NOMO-1 (cell line): Measurements from ENCODE around the gene CCDC141.
A peak's percentile ranks its signal among the peaks of the same experiment; 100 is the strongest.

Experiments
- DNase-seq, 2 experiments: peaks; one replicate each; lab custom pipeline; 2025; ENCODE audit not compliant: unreplicated experiment in 2 of 2; lab: John Stamatoyannopoulos, UW

The CCDC141 gene

GRCh38 chr2:178836807-178837206, 213.1 kb downstream of the CCDC141 start:
- no peak for DNase-seq

GRCh38 chr2:178834086-178834485, 215.9 kb downstream of the CCDC141 start:
- DNase-seq = no peak

- no peak for DNase-seq
Observed at GRCh38 chr2:178833382-178833781, 216.6 kb downstream of the CCDC141 start.

DNA sequence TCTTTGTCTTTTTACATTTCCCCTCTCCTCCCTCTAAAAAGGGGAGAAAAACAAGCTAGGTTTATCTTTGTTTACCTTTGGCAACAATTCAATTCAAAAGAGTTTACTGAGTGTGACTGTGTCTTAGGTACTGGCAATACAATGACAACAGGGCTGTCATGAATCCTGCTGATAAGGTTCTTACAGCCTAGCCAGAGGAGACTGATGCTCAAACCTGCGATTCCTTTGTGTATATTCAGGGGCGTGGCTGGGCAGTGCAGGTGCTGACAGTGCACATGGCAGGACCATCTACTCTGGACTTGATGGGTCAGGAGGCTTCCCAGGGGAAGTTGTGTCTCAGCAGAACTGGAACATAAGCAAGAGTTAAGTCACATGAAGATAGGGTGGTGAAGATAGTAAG, 219.5 kb downstream of the CCDC141 start:
- no peak for DNase-seq

GRCh38 chr2:178829981-178830380, 220.0 kb downstream of the CCDC141 start:
- DNase-seq = no peak

DNA sequence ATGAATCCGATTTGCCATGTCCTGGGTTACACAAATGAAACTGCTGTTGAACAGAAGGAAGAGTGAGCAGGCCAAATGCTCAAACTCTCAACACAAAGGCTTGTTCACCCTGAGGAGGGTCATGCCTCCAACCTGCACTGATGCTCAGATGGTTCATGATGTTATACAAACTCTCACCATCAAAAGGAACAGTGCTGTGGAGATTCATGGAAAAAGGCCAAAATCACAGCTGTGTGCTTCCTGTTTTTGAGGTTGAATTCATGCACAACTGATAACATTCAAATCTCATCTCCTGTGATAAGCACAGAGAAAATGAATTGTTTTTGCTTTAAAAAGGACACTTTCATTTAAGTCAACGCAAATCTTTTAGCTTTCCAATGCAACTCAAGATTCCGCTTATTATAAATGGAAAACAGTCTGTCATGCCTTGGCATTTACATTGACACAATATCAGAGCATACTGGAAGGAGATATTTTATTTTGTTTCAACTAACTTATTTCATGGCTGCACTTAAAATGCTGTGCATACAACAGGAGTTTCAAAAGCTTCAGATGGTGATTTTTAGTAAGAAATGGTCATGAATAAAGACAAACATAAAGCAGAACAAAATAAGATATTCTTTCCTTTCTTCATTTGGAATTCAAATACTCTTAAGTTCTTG, 220.5 kb downstream of the CCDC141 start:
- no peak for DNase-seq

- DNase-seq = no peak
Observed at GRCh38 chr2:178828486-178828881, 221.5 kb downstream of the CCDC141 start.

- DNase-seq = no peak
Observed at GRCh38 chr2:178827739-178828485, 222.0 kb downstream of the CCDC141 start.

DNA sequence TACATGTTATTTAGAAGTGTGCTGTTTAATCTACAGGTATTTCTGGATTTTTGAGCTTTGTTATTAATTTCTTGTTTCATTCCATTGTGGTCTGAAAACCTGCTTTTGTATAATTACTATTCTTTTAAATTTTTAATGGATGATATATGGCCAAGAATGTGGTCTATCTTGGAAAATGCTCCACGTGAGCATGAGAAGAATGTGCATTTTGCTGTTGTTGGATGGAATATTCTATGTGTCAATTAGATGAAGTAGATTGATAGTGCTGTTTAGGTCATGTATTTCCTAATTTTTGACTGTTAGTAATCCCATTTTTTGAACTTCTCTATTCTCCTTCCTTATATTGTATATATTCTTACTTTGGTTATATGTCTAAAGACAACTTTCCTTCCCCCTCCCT, 222.8 kb downstream of the CCDC141 start:
- no peak for DNase-seq

DNA sequence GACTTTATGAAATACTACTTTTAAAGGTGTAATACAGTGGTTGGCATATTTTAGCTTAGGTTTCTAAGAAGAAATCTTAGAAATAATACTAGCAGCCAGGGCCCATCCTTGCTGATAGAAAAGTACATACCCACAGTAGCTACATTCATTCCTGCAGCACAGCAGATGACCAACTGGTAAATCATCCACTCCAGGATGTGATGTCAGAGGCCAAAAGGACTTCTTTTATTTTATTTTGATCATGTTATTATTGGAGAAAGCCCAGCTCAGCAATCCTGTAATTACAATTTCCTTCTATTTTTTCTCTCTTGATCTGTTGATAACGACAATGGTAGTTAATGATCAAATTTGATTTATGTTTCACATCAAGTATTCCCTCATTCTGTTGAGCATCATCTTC, 224.8 kb downstream of the CCDC141 start:
- DNase-seq = no peak

DNA sequence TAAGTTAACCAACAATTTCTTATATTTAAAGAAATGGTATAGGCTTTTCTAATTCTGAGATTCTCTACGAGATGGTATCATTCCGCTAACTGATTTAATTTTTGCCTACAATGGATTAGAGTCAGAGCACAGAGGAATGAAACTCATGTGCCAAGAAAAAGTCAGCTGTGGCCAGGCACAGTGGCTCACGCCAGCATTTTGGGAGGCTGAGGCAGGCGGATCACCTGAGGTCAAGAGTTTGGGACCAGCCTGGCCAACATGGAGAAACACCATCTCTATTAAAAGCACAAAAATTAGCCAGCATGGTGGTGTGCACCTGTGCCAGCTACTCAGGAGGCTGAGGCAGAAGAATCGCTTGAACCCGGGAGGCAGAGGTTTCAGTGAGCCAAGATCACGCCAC, 225.8 kb downstream of the CCDC141 start:
- no peak for DNase-seq

DNA sequence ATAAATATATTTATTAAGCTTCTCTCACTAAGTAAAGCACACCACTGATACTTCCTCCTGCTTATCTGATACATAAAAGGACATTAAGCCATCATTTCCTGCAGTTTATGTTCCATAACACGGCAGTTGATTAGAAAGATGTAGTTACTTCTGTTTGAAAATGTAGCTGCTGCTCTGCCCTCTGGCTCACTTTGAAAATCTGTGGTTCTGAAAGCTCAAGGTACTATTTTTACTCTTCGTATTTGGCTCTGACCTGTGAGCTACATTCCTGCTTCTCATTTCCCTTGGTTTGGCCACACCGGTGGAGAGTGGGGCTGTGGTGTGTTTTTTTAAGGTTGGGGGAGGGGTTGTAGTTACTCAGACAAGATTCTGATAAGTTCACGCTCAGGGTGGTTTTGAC, 229.9 kb downstream of the CCDC141 start:
- peak in 1 of 2 experiments; percentile 4 for DNase-seq

- DNase-seq = no peak
Observed at GRCh38 chr2:178819147-178819875, 230.6 kb downstream of the CCDC141 start.

- DNase-seq = no peak
Observed at GRCh38 chr2:178811901-178812300, 238.0 kb downstream of the CCDC141 start.

DNA sequence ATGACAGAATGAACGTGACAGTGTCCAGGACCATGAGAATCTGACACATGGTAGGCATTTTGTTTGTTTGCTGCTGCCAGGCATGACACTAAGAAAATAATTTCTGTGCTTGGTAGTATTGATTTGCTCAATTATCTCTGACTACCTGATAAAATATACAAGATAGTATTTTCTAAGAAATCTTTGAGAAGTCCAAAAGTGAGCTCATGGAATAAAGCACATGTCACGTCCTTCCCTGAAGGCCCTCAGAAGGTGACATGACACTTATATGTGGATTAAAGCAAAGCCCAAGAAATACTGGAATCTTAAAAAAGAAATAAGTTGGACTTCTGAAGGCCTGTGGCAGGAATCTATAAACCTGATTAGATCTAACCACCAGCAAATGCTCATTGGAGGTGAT, 238.9 kb downstream of the CCDC141 start:
- no peak for DNase-seq

GRCh38 chr2:178810422-178810821, 239.5 kb downstream of the CCDC141 start:
- no peak for DNase-seq

GRCh38 chr2:178807227-178808008, 242.5 kb downstream of the CCDC141 start, which contains the start of gene TTN:
TTN (minus strand) TSS chr2:178807423; CDS start chr2:178804642, 2,781 bp downstream.
- no peak for DNase-seq

DNA sequence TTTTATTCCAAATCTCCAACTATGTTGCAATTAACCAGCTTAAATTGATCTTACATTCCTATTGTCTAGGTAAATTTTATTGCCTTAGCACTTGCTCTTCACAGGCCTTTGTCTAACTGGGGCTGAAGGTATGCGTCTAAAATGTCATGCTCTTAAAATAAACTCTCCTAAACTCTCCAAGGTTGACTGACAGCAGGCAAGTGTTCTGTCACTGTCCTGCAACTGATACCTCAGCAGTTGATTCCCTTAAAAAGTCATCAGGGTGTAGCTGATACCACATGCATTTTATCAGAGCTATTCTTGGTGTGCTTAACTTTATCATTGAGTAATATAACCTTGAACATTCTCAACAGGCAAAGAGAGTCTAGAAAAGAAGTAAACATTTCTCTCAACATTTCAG, 243.4 kb downstream of the CCDC141 start:
- no peak for DNase-seq

DNA sequence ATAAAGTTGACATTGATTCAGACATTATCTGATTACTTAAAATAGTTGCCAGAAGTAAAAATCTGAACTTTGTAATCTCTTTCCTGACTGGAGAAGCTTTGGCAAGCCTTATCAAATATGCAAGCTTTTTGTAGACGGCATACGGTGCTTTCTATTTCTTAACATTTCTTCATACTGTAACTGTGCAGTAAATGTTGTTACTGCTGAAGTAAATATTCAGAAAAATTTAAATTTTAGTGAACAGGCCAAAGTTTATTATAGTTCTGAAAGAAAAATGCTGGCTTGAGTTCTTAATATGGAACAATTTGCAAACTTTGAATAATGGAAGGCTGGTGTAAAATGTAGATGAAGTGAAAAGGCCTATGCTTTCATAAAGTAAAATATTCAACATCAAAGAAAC, 244.5 kb downstream of the CCDC141 start:
- no peak for DNase-seq

- DNase-seq = peak; percentile 14 to 29
Observed at GRCh38 chr2:178804791-178805190, 245.1 kb downstream of the CCDC141 start.

DNA sequence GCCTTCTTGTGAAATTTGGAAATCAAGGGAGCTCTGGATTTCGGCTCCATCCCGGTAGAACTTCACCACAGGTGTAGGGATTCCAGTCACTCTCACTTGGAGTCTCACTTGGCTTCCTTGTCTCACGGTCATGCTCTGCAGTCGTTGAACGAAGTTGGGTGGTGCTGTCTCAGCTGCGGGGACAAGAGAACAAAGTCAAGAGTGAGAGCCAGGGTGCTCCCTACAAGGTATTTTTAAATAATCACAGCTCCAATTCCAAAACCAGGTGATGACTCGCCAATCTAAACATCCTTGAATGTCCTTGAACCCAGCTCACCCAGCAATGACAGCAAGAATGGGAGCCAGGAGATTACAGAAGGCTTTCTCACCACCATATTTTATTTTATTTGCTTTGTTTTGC, 249.4 kb downstream of the CCDC141 start:
- no peak for DNase-seq
